Neuron (in vitro differentiated cells): ENCODE results near the gene BLACAT1.
"Not testable (repeated sequence)": the region's sequence is repeated elsewhere in the genome, so short reads cannot be mapped to it uniquely, and the experiment has no call there.

Experiments
- H2AFZ ChIP-seq: one replicate; pipeline ENCODE4 v1.6.1; 2013; ENCODE audit warnings: low read depth, mild to moderate bottlenecking, inconsistent platforms, low read length, moderate library complexity
- H3K27me3 ChIP-seq: one replicate; pipeline ENCODE4 v1.6.1; 2013; ENCODE audit warnings: low read length; ENCODE audit not compliant: insufficient read depth
- H3K36me3 ChIP-seq: one replicate; pipeline ENCODE4 v1.6.1; 2013; ENCODE audit warnings: low read length; ENCODE audit not compliant: insufficient read depth
- H3K4me1 ChIP-seq: one replicate; pipeline ENCODE4 v1.6.1; 2013; ENCODE audit warnings: low read length; ENCODE audit not compliant: insufficient read depth
- H3K4me3 ChIP-seq: 2 replicates; pipeline ENCODE4 v1.5.1; 2013; ENCODE audit warnings: mild to moderate bottlenecking, low read length, moderate library complexity
- H3K9me3 ChIP-seq: one replicate; pipeline ENCODE4 v1.6.1; 2013; ENCODE audit warnings: low read length

BLACAT1 gene

DNA sequence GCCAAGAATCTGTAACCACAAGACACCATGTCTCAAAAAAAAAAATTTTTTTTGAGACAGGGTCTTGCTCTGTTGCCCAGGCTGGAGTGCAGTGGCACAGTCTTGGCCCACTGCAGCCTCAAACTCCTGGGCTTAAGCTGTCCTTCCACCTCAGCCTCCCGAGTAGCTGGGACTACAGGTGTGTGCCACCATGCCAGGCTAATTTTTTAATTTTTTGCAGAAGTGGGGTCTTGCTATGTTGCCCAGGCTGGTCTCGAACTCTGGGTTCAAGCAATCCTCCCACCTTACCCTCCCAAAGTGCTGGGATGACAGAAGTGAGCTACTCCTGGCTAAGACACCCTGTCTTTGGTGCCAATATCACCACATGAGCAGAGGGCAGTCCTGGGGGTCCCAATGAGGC lies 23.1 kb upstream of the BLACAT1 start:
- H3K4me1 ChIP-seq: not testable (repeated sequence)
- H3K27me3 ChIP-seq: peaks cover 23% of the 10 kb centered on the region

DNA sequence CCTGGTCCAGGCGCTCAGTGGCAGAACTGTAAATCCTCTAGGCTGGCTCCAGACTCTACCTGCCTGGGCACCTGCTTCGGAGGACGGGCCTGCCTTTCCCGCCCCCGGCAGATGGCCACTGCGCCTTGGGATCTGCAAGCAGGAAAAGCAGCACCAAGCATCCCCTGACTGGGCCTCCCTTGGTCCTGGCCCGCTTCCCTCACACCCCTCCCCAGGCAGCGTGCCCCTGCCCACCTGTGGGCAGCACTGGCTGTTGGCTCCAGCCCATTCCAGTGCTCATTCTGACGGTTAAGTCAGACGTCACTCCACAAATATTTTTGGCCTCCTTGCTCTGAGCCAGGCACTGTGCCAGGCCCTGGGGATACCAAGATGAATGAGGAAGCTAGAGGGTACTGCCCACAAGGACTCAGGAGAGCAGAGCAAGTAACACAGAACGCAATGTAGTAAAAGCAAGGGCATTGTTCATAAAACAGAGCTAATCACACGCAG lies 22.0 kb upstream of the BLACAT1 start:
- no peaks in the 10 kb centered on the region for H3K4me1 ChIP-seq
- no peaks in the 10 kb centered on the region for H3K36me3 ChIP-seq
- peaks cover 3% of the 10 kb centered on the region for H3K9me3 ChIP-seq
- H3K27me3 ChIP-seq: peaks cover 18% of the 10 kb centered on the region
- no peak overlapping the region for H3K4me3 ChIP-seq
- H2AFZ ChIP-seq: no peak overlapping the region

More for the DNA sequence above, 23.1 kb upstream of the BLACAT1 start:
- not testable (repeated sequence) for H3K9me3 ChIP-seq, H2AFZ ChIP-seq, H3K4me3 ChIP-seq, H3K36me3 ChIP-seq

DNA sequence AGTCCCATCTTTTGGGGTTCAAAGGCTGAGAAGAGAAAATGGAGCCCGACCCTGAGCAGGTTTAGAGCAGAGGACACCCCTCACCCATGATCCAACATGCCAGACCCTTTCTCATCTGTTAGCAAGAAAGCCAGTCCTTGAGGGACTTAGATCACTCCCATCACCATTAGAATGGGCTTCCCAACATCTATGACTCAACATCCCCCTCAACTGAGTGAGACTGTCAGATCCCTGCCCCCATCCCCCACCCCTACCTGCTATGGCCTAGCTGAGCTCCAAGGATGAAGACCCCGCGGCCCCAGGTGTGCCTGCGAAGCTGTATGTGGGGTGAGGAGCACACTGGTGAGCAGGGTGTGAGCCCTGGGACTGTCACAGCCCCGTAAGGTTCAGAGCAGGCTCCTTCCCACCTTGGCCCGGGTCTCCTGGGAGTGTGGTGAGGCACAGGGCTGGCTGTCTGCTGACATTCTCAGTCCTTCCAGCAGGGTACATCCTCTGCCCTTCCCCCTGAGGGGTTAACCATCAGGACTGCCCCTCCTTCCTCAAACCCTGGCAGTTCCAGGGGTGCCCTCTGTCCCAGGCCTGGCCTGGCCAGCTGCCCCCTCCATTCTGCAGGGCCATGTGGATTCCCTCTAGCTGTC lies 21.4 kb upstream of the BLACAT1 start:
- Histone ChIP-seq H3K27me3 (peaks cover 23% of the 10 kb centered on the region), H3K9me3 (peaks cover 3% of the 10 kb centered on the region), H3K36me3 (no peaks in the 10 kb centered on the region), H3K4me3 (no peak overlapping the region), H2AFZ (no peak overlapping the region), H3K4me1 (no peaks in the 10 kb centered on the region)

DNA sequence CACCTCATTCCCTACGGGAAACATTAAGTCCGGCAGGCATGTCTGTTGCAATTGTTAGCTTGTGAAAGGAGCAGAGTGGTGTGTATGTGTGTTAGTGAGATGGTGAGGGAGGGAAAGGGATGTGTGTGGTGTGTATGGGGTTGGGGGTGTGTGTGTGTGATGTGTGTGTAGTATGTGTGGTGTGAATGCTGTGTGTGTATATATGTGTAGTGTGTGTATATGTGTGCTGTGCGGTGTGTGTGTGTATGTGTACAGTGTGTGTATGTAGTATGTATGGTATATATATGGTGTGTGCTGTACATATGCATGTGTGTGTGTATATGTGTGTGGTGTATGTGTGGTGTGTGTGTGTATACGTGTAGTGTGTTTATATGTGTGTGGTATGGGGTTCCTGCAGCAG lies 20.8 kb upstream of the BLACAT1 start:
- H3K4me1 ChIP-seq: no peaks in the 10 kb centered on the region
- H3K36me3 ChIP-seq: no peaks in the 10 kb centered on the region
- H3K27me3 ChIP-seq: peaks cover 18% of the 10 kb centered on the region
- H2AFZ ChIP-seq: no peak overlapping the region
- no peak overlapping the region for H3K4me3 ChIP-seq
- H3K9me3 ChIP-seq: peaks cover 3% of the 10 kb centered on the region

DNA sequence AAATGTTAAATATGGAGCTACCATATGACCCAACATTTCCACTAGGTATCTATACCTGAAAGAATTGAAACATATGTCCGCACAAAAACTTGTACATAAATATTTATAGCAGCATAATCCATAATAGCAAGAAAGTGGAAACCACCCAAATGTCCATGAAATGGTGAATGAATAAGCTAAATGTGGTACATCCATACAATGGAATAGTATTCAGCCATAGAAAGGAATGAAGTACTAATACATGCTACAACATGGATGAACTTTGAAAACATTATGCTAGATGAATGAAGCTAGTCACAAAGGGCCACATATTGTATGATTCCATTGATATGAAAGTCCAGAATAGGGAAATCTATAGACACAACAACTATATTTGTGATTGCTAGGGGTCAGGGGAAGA lies 20.0 kb upstream of the BLACAT1 start:
- H3K9me3 ChIP-seq: peaks cover 3% of the 10 kb centered on the region
- H2AFZ ChIP-seq: no peak overlapping the region
- no peaks in the 10 kb centered on the region for H3K4me1 ChIP-seq
- no peak overlapping the region for H3K4me3 ChIP-seq
- H3K36me3 ChIP-seq: no peaks in the 10 kb centered on the region
- peaks cover 10% of the 10 kb centered on the region for H3K27me3 ChIP-seq

DNA sequence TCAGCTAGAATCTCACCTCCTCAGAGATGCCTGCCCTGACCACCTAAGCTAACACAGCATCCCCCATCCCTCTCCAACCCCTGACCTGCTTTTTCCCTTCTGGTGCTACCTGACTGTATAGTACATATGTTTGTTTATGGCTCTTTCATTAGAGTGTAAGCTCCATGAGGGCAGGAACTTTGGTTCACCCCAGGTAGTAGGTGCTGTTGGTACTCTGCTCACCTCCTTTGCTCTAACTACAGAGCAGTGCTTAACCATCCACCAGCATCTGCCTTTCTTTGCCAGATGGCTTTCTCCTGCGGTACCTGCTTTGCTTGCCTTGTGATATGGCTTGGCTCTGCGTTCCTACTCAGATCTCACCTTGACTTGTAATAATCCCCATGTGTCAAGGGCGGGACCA lies 18.7 kb upstream of the BLACAT1 start:
- Histone ChIP-seq H3K4me3 (no peak overlapping the region), H2AFZ (no peak overlapping the region), H3K4me1 (no peaks in the 10 kb centered on the region), H3K36me3 (no peaks in the 10 kb centered on the region), H3K27me3 (peaks cover 6% of the 10 kb centered on the region), H3K9me3 (peaks cover 3% of the 10 kb centered on the region)

DNA sequence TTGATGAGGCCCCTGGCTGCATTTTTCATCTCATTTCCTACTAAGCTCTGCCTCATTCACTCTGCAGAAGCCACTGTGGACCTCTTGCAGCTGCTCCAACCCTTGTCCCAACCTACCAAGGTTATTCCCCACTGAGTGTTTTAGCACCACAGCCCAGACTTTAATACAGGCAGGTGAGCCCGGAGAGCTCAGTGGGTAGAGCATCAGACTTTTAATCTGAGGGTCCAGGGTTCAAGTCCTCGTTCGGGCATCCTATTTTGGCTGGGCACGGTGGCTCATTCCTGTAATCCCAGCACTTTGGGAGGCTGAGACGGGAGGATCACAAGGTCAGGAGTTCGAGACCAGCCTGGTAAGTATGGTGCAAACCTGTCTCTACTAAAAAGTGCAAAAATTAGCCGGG lies 18.1 kb upstream of the BLACAT1 start:
- no peaks in the 10 kb centered on the region for H3K4me1 ChIP-seq
- H3K27me3 ChIP-seq: peaks cover 6% of the 10 kb centered on the region
- H2AFZ ChIP-seq: no peak overlapping the region
- peaks cover 3% of the 10 kb centered on the region for H3K9me3 ChIP-seq
- H3K4me3 ChIP-seq: no peak overlapping the region
- no peaks in the 10 kb centered on the region for H3K36me3 ChIP-seq

DNA sequence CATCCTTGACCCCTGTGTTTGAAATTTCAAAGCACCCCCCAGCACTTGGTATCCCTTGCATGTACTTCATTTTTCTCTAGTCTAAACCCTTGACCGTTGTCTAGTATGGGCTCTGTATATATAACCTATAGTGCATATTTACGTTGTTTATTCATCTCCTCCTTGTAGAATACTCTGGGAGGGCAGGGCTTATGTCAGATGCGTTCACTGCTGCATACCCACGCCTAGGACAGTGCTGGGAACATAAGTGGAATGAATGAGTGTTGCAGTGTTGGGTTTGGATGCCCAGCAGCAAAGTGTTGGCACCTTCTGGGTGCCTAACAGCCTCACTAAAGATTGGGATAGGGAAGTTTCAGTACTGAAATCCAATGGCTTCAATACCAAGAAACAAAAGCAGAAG lies 17.6 kb upstream of the BLACAT1 start:
- Histone ChIP-seq H2AFZ (no peak overlapping the region), H3K4me1 (no peaks in the 10 kb centered on the region), H3K36me3 (no peaks in the 10 kb centered on the region), H3K27me3 (peaks cover 6% of the 10 kb centered on the region), H3K4me3 (no peak overlapping the region), H3K9me3 (peaks cover 3% of the 10 kb centered on the region)

DNA sequence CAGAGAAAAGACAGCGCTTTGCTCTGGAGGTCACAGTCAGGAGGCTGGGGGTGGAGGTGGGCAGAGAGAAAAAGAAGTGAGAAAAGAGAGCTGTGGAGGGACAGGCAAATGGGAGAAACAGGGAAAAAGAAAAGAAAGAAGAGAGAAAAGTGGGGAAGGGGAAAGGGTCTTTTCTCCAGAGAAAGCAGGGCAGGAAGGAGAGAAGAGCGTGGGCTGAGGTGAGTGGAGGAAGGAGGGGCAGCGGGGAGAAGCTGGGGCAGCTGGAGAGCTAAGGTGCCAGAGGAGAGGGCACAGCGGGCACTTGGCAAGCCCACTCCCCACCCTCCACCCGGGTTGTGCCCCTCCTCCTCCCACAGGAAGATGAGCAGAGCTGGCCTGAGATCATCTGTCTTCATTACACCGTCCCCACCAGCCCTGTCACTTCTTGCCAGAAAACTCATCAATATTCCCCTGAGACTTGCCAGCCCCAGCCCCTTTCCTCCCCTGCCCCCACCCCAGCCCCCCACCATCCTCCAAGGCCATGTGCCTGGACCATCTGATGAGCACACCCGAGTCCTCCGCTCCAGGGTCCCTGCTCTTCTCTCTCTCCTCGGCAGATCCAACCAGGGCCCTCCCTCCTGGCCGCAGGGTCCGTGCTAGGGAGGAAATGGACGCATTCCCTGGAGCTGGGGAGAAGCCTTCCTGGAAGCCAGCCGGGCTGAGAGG lies 17.0 kb upstream of the BLACAT1 start:
- H3K4me3 ChIP-seq: no peak overlapping the region
- no peak overlapping the region for H2AFZ ChIP-seq
- H3K4me1 ChIP-seq: no peaks in the 10 kb centered on the region
- no peaks in the 10 kb centered on the region for H3K36me3 ChIP-seq
- peaks cover 6% of the 10 kb centered on the region for H3K27me3 ChIP-seq
- H3K9me3 ChIP-seq: peaks cover 3% of the 10 kb centered on the region

DNA sequence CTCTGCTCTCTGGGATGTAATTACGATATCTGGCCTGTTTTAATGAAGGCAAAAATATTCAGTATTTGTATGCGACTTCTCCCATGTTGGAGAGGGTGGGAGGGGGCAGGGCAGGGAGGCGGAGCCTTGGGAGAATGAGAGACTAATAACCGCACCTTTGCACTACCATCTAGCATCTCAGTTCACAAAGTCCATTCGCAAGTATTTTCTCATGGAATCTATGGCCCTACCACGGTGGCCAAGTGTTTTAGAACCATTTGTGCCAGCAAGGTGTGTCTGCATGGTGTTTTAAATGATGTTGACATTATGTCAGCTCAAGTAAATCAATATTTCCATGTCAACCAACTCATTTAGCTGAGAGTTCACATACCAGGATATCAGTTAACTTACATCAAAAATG lies 14.3 kb upstream of the BLACAT1 start:
- Histone ChIP-seq H3K4me3 (no peak overlapping the region), H3K27me3 (peaks cover 7% of the 10 kb centered on the region), H3K9me3 (no peaks in the 10 kb centered on the region), H3K4me1 (no peaks in the 10 kb centered on the region), H3K36me3 (no peaks in the 10 kb centered on the region), H2AFZ (no peak overlapping the region)

DNA sequence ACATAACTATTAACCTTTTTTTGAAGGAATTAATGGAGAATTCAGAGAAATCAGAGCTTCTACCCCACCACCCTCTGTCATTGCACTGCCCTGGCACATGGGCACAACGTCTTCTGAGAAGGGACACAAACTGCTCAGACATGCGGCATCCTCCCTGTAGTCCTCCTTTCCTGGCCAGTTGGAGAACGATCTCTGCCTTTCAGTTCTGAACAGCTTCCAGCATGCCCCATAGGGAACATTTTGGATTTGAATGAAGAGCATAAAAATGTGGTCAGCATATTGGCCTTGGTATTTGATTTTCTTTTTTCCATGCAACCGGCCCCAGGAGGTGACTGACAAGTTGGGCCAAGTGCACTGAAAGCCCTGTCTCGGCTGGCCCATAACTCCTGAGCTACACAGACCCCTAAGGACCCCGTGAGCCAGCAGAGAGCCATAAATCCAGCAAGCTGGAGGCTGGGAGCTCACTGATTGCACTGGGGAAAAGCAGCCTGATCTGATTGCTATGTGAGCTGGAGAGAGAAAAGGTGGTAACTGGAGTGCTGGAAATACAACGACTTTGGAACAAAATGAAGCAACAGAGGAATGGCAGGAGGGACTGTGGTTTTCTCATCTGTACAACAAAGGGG lies 10.9 kb upstream of the BLACAT1 start:
- H2AFZ ChIP-seq: no peak overlapping the region
- no peaks in the 10 kb centered on the region for H3K9me3 ChIP-seq
- no peaks in the 10 kb centered on the region for H3K36me3 ChIP-seq
- H3K4me1 ChIP-seq: no peaks in the 10 kb centered on the region
- no peak overlapping the region for H3K4me3 ChIP-seq
- peaks cover 11% of the 10 kb centered on the region for H3K27me3 ChIP-seq

DNA sequence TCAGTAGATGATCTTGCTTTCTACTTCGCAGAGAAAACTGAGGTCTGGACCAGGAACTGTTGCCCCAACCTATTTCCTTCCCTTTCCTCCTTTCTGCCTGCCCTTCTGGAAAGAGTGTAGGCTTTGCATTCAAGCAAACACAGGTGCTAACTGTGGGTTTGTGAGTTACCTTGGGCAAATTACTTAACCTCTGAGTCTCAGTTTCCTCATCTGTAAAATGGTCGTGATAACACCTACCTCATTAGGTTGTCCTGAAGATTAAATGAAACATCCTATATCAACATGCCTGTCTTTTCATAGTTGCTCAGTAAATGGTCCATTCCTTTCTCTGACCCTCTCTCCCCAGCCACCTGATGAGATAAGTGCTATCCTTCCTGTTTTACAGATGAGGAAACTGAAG lies 9.5 kb upstream of the BLACAT1 start:
- H3K9me3 ChIP-seq: no peaks in the 10 kb centered on the region
- H3K4me1 ChIP-seq: no peaks in the 10 kb centered on the region
- H3K36me3 ChIP-seq: no peaks in the 10 kb centered on the region
- peaks cover 15% of the 10 kb centered on the region for H3K27me3 ChIP-seq
- H2AFZ ChIP-seq: no peak overlapping the region
- no peak overlapping the region for H3K4me3 ChIP-seq

DNA sequence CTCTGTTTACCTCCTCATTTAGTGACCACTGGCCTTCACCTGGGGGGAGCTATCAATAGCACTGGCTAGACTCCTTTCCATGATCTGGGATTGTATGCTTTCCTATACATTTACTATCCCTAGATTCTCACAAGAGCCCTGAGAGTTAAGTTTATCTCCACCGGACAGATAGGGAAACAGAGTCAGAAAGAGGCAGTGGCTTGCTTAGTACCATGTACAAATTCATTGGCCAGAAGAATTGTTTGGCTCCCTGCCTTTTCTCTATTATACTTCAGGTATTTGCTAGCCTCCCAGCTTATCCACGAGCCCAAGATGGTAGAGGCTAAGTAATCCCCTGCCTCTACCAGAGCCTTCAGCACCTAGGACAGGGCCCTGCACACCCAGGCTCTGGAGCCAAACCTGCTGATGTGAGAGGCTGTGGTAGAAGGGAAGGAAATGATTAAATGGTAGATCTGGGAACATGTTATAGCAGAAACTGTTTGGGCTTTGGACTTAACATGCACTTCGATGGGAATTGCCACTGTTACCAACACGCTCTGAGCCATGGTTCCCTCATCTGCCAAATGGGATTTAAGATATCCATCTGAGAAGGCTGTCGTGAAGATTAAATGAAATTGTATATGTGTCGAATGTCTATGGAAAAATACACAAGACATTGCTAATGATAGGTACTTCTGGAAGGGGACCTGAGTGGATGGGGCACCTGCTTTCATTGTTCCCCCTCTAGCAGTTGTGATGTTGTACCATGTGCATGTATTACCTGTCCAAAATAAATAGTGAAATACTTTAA lies 3.1 kb upstream of the BLACAT1 start:
- Histone ChIP-seq H3K4me1 (peaks cover 4% of the 10 kb centered on the region), H3K4me3 (no peak overlapping the region), H3K9me3 (no peaks in the 10 kb centered on the region), H3K36me3 (no peaks in the 10 kb centered on the region), H3K27me3 (peaks cover 61% of the 10 kb centered on the region), H2AFZ (no peak overlapping the region)
